Stomach (tissue), 4 donors: ENCODE measurements around the gene LRCH4.
"Not testable (repeated sequence)": the region's sequence is repeated elsewhere in the genome, so short reads cannot be mapped to it uniquely, and the experiment has no call there.

Experiments used
- CTCF ChIP-seq, 7 experiments: fragments of 450-650 bp in 4 of 7; fragments of 200-600 bp in 3 of 7; sonication (generic) in 3 of 7; IDR thresholded peaks; one replicate each; pipeline ENCODE4 v1.5.1; 2016 to 2019; ENCODE audit warnings: antibody characterized with exemption in 7 of 7, control low read depth in 2 of 7, mild to moderate bottlenecking in 1 of 7
- EP300 ChIP-seq: sonication (generic); formaldehyde crosslinking; IDR thresholded peaks from one replicate; pipeline ENCODE4 v1.6.1; 2017; ENCODE audit warnings: antibody characterized with exemption
- POLR2A ChIP-seq, 4 donors: fragments of 450-650 bp; IDR thresholded peaks; one replicate each; pipeline ENCODE4 v1.6.1; 2016; ENCODE audit warnings: antibody characterized with exemption in 4 of 4, control low read depth in 2 of 4, mild to moderate bottlenecking in 1 of 4, moderate library complexity in 1 of 4
- POLR2AphosphoS5 ChIP-seq, 3 donors: sonication (generic); formaldehyde crosslinking; IDR thresholded peaks; one replicate each; pipeline ENCODE4 v1.6.1; 2016; ENCODE audit warnings: antibody characterized with exemption in 3 of 3

GRCh38 chr7:100535982-100536381 lies 49.9 kb downstream of the LRCH4 start:
- not testable (repeated sequence) for TF ChIP-seq POLR2A (IDR thresholded peaks at IDR 0.05); CTCF (IDR thresholded peaks at IDR 0.05); POLR2AphosphoS5 (IDR thresholded peaks at IDR 0.05); EP300
